Endothelial cell of umbilical vein (primary cell): ENCODE measurements around the gene HMBS.

Experiments used
- EZH2 ChIP-seq: IDR thresholded peaks from 2 replicates; pipeline ENCODE4 v1.6.1; 2012; ENCODE audit warnings: borderline replicate concordance, low read depth, mild to moderate bottlenecking, moderate library complexity, low read length, inconsistent platforms; ENCODE audit not compliant: severe bottlenecking
- TF ChIP-seq, protein P1 (sequence below), 2 donors: IDR thresholded peaks; 1 replicate in 1 of 2; 2 replicates in 1 of 2; pipeline ENCODE4 v1.5.1; 2011; ENCODE audit warnings: low read length in 2 of 2, mild to moderate bottlenecking in 2 of 2, moderate library complexity in 2 of 2, control low read depth in 1 of 2, inconsistent platforms in 1 of 2, low read depth in 1 of 2; ENCODE audit not compliant: insufficient read depth in 1 of 2; ENCODE audit errors: extremely low read depth in 1 of 2

DNA sequence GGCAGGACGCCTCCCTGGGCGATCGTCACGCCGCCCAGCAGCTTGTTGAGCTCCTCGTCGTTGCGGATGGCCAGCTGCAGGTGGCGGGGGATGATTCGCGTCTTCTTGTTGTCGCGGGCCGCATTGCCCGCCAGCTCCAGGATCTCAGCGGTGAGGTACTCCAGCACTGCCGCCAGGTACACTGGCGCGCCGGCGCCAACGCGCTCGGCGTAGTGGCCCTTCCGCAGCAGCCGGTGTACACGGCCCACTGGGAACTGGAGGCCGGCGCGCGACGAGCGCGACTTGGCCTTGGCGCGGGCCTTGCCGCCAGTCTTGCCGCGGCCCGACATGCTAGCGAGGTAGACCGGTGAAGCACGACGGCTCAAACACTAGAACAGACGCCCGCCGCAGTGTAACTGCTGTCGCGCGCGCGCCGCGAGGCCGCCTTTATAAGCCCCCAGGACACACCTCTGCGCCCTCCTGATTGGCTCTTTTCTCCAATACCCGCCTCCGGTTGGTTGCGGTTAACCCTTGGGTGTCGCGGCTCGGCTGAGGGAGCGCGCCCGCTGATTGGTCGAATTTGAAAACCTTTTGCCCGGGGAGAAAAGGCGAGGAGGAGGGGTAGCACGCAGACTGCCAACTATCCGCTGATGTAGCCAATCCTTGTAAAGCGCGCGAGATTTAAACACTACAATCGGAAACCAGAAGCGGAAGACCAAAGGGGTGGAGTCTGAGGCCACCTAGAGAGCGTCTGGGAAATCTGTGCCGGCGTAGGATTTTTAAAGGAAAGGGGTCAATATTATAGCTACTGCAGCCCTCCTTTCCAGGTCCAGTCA is 10.6 kb downstream of the HMBS start:
- TF ChIP-seq, protein P1, sequence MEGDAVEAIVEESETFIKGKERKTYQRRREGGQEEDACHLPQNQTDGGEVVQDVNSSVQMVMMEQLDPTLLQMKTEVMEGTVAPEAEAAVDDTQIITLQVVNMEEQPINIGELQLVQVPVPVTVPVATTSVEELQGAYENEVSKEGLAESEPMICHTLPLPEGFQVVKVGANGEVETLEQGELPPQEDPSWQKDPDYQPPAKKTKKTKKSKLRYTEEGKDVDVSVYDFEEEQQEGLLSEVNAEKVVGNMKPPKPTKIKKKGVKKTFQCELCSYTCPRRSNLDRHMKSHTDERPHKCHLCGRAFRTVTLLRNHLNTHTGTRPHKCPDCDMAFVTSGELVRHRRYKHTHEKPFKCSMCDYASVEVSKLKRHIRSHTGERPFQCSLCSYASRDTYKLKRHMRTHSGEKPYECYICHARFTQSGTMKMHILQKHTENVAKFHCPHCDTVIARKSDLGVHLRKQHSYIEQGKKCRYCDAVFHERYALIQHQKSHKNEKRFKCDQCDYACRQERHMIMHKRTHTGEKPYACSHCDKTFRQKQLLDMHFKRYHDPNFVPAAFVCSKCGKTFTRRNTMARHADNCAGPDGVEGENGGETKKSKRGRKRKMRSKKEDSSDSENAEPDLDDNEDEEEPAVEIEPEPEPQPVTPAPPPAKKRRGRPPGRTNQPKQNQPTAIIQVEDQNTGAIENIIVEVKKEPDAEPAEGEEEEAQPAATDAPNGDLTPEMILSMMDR (IDR thresholded peaks at IDR 0.05; ENCODE audit: extremely low read depth in 1 of 2, insufficient read depth in 1 of 2, low read depth in 1 of 2, low read length in 2 of 2): peak in 1 of 2 donors; percentile 1
- TF ChIP-seq EZH2: no peak
